ENCODE data around the gene DLL3. TPM values are rescaled to one million over a fixed set of nuclear protein-coding genes. Genes with fewer than 3 reads are reported as not detected.

Gene DLL3
- total and polyA plus RNA-seq, 2 experiments from 2014 or later = 9.8 to 15.6 TPM

- no peaks in the 10 kb centered on the region for H3K27me3 ChIP-seq (ENCODE audit: insufficient read depth)
- H3K4me1 ChIP-seq (ENCODE audit: insufficient read depth) = no peaks in the 10 kb centered on the region
- Mint-ChIP-seq H3K27me3 (ENCODE audit: insufficient read depth, low read depth, poor library complexity) (peaks cover 4% of the 10 kb centered on the region), H3K4me1 (no peaks in the 10 kb centered on the region), H3K4me3 (no peak overlapping the region), H3K27ac (no peak overlapping the region), H3K36me3 (ENCODE audit: low read depth) (peaks cover 23% of the 10 kb centered on the region), H3K9me3 (no peaks in the 10 kb centered on the region; the same call in 2 of the 3 replicates)
- TF ChIP-seq EZH2 (IDR thresholded peaks at IDR 0.05; ENCODE audit: low read depth, unreplicated experiment) = no peak
- no peak for TF ChIP-seq STAT1 (IDR thresholded peaks at IDR 0.05; ENCODE audit: unreplicated experiment)
- no peak for TF ChIP-seq JUNB (IDR thresholded peaks at IDR 0.05; ENCODE audit: unreplicated experiment)
- TF ChIP-seq NANOG (IDR thresholded peaks at IDR 0.05; ENCODE audit: borderline replicate concordance) = no peak
- no peak for TF ChIP-seq POLR2AphosphoS5 (IDR thresholded peaks at IDR 0.05; ENCODE audit: low read depth)
- no peak for TF ChIP-seq ZNF331 (CRISPR knock-in tag; IDR thresholded peaks at IDR 0.05; ENCODE audit: low read depth)
- TF ChIP-seq ZNF114 (CRISPR knock-in tag; IDR thresholded peaks at IDR 0.05) = no peak
- TF ChIP-seq EZH2phosphoT487 (IDR thresholded peaks at IDR 0.05; ENCODE audit: unreplicated experiment) = no peak
- no peak for TF ChIP-seq ZNF462 (CRISPR knock-in tag; IDR thresholded peaks at IDR 0.05)
- no peak for TF ChIP-seq ETS1 (IDR thresholded peaks at IDR 0.05)
- TF ChIP-seq REST (IDR thresholded peaks at IDR 0.05; ENCODE audit: unreplicated experiment) = no peak
- no peak for TF ChIP-seq CTCF (conservative IDR thresholded peaks at IDR 0.05; ENCODE audit: low read depth in 2 of 2)
- TF ChIP-seq CREB1 (CRISPR knock-in tag; IDR thresholded peaks at IDR 0.05; ENCODE audit: low read depth) = no peak
- no peak overlapping the region for H3K27ac ChIP-seq (ENCODE audit: low read depth)
- H3K4me2 ChIP-seq = no peak overlapping the region
- H3K79me2 ChIP-seq (replicated peaks; ENCODE audit: insufficient read depth) = no peaks in the 10 kb centered on the region
- peaks cover 10% of the 10 kb centered on the region; the same call in 1 of the 2 replicates for H4K20me1 ChIP-seq (replicated peaks; ENCODE audit: insufficient read depth)
- no peaks in the 10 kb centered on the region for H3K9me2 ChIP-seq (ENCODE audit: insufficient read depth)
- H2AFZ ChIP-seq = no peak overlapping the region
- H3F3A ChIP-seq (replicated peaks; ENCODE audit: low read depth) = 0 out of 2 replicates have a peak, but pooled peaks cover 3% of the 10 kb centered on the region
- H3K36me3 ChIP-seq (ENCODE audit: insufficient read depth) = no peaks in the 10 kb centered on the region; the same call in 1 of the 2 replicates
- H3K4me3 ChIP-seq = no peak overlapping the region
- ATAC-seq (no peak), DNase-seq (ENCODE audit: low spot score) (no peak)
Observed at GRCh38 chr19:39524495-39524894, 25.7 kb downstream of the DLL3 start.
